Cerebellar nuclear complex (tissue), 1 donor: Measurements from ENCODE around the gene RAN.
"Not testable (repeated sequence)": the region's sequence is repeated elsewhere in the genome, so short reads cannot be mapped to it uniquely, and the experiment has no call there.

Experiments used
- DNase-seq, 2 experiments: peaks; one replicate each; lab custom pipeline; 2025; lab: John Stamatoyannopoulos, UW

The RAN gene

GRCh38 chr12:130849561-130850417, 22.1 kb upstream of the RAN start:
- no peak for DNase-seq

GRCh38 chr12:130850418-130851021, 21.3 kb upstream of the RAN start:
- no peak for DNase-seq

DNA sequence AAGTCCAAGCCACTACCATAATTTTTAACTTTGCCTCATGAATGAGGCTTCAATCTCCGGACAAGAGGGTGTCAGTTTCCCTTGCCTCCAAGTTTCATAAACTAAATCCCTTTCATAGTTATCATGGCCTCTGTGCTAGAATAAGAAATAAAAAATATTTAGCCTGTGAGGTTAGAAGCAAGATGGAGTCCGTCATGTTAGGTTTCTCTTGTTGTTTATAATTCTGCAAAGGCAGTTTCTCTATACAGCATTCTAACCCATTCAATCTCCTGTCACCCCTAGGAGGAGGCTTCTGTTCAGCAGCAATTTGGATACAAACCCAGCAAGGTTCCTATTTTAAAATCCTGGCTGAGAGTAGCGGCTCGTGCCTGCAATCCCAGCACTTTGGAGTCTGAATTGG, 15.8 kb upstream of the RAN start:
- DNase-seq = no peak

- DNase-seq = no peak
Observed at GRCh38 chr12:130858084-130858483, 13.8 kb upstream of the RAN start.

DNA sequence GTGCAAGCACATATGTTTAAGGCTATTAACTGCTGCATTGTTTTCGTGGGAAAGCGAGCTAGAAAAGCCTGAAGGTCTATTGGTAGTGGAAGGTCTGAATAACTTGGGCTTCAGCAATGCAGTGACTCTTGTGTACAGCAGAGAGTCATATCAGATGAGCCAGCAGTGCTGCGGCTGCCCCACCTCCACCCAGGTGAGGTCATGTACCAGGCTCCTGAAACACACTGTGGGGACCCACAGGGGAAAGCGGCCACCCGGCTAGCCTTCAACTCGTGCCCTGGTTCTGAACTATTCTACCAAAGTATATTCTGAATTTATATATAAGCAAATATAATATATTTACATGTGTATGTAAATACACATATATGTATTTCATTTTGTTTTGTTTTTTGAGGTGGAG, 12.7 kb upstream of the RAN start:
- no peak for DNase-seq

GRCh38 chr12:130860311-130860710, 11.6 kb upstream of the RAN start:
- DNase-seq = no peak

GRCh38 chr12:130862161-130862560, 9.7 kb upstream of the RAN start:
- DNase-seq = no peak

DNA sequence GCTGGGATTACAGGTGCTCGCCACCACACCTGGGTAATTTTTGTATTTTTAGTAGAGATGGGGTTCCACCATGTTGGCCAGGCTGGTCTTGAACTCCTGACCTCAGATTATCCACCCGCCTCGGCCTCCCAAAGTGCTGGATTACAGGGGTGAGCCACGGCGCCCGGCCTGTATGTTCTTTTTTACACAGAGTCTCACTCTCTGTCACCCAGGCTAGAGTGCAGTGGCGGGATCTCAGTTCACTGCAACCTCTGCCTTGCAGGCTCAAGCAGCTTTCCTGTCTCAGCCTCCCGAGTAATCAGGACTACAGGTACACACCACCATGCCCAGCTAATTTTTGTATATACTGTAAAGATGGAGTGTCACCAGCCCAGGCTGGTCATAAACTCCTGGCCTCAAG, 9.1 kb upstream of the RAN start:
- DNase-seq = not testable (repeated sequence)

DNA sequence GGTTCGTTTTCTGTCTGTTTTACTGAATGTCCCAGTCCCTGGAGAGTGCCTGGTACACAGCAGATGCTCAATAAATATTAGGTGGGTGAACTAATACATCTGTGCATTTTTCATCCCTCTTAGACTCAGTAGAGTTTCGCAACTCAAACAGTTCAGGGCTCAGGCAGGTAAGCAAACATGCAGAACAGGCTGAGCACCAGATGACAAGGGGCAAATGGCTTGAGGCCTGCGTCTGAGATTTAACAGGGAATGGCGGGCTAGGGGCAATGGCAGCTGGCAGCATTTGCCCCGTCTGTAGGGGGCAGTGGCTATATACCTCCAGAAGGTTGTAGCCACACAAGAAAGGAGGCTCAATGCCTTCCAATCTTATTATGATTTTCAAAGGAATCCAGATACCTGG, 8.6 kb upstream of the RAN start:
- no peak for DNase-seq

GRCh38 chr12:130868412-130868811, 3.5 kb upstream of the RAN start:
- DNase-seq = no peak

GRCh38 chr12:130870442-130871285, 1.2 kb upstream of the RAN start:
- DNase-seq = no peak

DNA sequence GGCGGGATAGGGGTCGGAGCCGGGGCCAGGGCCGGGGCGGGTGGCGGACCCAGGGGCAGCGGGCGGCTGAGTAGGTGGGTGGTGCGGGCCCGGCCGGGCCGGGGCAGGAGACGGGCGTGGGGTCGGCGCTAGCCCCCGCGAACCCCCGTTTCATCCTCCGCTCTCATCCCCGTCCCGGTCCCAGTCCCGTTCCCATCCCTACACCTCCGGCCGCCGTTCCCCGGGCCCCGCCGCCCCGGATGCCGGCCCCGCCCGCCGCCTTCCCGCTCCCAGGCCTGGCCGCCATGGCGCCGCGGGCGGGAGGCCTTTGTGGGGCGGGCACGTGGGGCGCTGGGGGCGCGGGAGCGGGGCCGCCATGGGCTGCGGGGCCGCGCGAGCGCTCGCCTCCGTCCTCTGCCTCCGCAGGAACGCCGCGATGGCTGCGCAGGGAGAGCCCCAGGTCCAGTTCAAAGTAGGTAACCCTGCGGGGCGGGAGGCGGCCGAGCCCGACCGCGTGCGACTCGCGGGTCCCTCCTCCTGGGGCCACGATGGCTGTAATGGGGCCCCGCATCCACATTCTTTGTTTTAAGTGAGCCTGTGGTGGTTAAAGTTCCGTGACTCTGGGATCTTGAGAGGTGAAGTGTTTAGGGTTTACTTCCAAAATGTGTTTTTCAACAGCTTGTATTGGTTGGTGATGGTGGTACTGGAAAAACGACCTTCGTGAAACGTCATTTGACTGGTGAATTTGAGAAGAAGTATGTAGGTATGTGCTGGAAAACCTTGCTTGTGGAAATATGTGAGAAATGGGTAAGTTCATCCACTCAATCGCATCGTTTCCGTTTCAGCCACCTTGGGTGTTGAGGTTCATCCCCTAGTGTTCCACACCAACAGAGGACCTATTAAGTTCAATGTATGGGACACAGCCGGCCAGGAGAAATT, 572 bp downstream of the RAN start:
- DNase-seq = no peak

DNA sequence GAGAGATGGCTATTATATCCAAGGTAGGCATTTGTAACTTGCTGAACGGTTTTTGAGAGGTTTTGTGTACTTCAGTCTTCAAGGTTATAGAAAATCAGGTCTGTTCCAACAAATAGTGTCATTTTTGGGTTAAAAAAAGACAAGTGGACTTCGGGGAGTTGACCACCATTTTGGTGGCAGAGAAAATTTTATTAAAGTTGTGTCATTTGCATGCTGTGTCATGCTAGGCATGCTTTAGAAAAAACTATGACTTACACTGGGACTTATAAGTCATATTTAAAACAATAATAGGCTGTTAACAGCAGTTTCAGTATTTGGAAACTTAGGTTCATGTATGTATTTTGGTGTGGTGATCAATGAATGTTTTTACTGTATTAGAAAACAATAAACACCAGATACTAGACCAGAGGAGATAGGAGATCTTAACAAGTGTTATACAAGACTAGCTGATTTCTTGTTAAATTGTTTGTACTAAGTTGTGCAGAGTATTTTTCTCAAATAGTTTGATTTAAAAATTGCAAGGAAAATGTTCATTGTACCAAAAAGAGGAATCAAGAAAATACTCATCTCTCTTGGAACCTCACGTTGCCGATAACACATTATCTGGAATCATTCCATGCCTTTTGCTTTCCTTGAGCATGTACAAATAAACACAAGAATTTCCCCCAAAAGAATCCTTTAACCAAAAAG, 1.4 kb downstream of the RAN start:
- DNase-seq = no peak

- DNase-seq = no peak
Observed at GRCh38 chr12:130873825-130874224, 2.0 kb downstream of the RAN start.

- DNase-seq = no peak
Observed at GRCh38 chr12:130874696-130875095, 2.8 kb downstream of the RAN start.

- no peak for DNase-seq
Observed at GRCh38 chr12:130875193-130875592, 3.3 kb downstream of the RAN start.

DNA sequence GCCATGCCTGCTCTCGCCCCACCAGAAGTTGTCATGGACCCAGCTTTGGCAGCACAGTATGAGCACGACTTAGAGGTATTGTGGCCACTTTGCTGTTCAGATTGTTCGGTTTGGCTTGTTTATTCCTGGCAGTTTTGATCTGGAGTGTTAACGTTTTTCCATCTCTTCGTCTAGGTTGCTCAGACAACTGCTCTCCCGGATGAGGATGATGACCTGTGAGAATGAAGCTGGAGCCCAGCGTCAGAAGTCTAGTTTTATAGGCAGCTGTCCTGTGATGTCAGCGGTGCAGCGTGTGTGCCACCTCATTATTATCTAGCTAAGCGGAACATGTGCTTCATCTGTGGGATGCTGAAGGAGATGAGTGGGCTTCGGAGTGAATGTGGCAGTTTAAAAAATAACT, 3.8 kb downstream of the RAN start:
- not testable (repeated sequence) for DNase-seq

DNA sequence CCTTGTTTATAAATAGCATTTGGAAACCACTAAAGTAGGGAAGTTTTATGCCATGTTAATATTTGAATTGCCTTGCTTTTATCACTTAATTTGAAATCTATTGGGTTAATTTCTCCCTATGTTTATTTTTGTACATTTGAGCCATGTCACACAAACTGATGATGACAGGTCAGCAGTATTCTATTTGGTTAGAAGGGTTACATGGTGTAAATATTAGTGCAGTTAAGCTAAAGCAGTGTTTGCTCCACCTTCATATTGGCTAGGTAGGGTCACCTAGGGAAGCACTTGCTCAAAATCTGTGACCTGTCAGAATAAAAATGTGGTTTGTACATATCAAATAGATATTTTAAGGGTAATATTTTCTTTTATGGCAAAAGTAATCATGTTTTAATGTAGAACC, 4.4 kb downstream of the RAN start:
- DNase-seq = no peak

- no peak for DNase-seq
Observed at GRCh38 chr12:130876758-130877157, 4.9 kb downstream of the RAN start.

DNA sequence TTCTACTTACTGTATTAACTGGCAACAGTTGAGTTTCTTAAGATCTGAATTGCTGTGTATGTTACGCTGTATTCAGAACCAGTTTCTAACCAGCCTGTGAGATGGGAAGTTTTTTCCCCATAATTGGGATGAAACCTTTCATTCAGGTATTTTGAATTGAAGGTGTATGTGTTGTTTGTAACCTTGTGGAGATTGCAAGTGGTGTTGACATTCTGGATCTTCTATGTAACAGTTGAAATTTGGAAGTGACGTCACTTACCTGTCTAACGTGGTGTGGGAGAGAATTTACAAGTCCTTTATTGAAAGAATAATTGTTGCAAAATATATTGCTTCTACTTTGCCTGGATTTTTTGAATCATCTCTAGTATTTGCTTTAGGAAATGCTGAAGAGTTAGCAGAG, 5.5 kb downstream of the RAN start:
- no peak for DNase-seq
